ENCODE measurements around the gene KCNK4. TPM values are rescaled to one million over a fixed set of nuclear protein-coding genes. Genes with fewer than 3 reads are reported as not detected.
A peak's percentile ranks its signal among the peaks of the same experiment; 100 is the strongest.

Gene KCNK4
- total and polyA plus RNA-seq, 2 donors (not counting 3 experiments of a cell fraction or from before 2014, with no cell fraction given): 0.06 to 0.44 TPM

DNA sequence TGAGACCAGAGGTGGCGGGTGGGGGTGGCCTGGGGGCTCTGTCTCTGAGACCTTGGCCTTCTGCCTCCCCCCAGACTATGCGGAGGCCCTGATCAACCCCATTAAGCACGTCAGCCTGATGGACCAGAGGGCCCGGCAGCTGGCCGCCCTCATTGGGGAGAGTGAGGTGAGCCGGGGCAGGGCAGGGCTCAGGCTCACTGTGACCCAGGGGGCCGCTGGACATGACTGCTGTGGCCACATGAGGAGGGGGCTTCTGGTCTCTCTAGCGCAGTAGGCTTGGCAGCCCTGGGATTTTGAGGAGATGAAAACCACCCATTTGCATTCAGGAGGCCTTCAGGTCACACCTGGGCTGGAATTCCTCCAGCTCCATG is 27.2 kb upstream of the KCNK4 start:
- Histone ChIP-seq H3K4me2 (ENCODE audit: insufficient read depth, low read length) (no peak overlapping the region), H3K36me3 (ENCODE audit: control insufficient read depth in 2 of 2, extremely low read depth in 1 of 2, insufficient read depth in 2 of 2, low read length in 2 of 2) (peaks cover 15 to 32% of the 10 kb centered on the region in 2 experiments), H3K9ac (replicated peaks; ENCODE audit: extremely low read depth, insufficient read depth, low read length) (no peak overlapping the region), H3K9me3 (replicated peaks; ENCODE audit: control insufficient read depth, insufficient read depth, low read length) (no peaks in the 10 kb centered on the region), H3K4me3 (replicated peaks in 1 of 3; ENCODE audit: insufficient read depth in 1 of 3, low read depth in 1 of 3, low read length in 3 of 3) (no peak overlapping the region), H3K9me1 (replicated peaks; ENCODE audit: control insufficient read depth, extremely low read depth, insufficient read depth, low read length) (no peaks in the 10 kb centered on the region), H3K27ac (ENCODE audit: insufficient read depth, low read depth, low read length) (peak overlapping the region; percentile 83), H3K27me3 (ENCODE audit: control insufficient read depth in 2 of 2, insufficient read depth in 2 of 2, low read length in 2 of 2) (no peaks in the 10 kb centered on the region), H3K79me2 (ENCODE audit: control insufficient read depth, insufficient read depth, low read length) (no peaks in the 10 kb centered on the region), H2AFZ (ENCODE audit: low read depth, low read length) (no peak overlapping the region), H4K20me1 (replicated peaks; ENCODE audit: control insufficient read depth, extremely low read depth, insufficient read depth, low read length) (no peaks in the 10 kb centered on the region), H3K4me1 (ENCODE audit: control insufficient read depth, extremely low read depth, insufficient read depth, low read length) (peaks cover 42% of the 10 kb centered on the region)
- no peak for FAIRE-seq
- intact Hi-C loops (cut with micrococcal nuclease): loop anchor here (1.0 kb wide), 1 partner anchor 13 kb away; the partner anchor contains the start of gene PLCB3
- no TSS peak for BruUV-seq (replicated peaks)
- TF ChIP-seq, protein P1, sequence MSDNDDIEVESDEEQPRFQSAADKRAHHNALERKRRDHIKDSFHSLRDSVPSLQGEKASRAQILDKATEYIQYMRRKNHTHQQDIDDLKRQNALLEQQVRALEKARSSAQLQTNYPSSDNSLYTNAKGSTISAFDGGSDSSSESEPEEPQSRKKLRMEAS (IDR thresholded peaks at IDR 0.05; ENCODE audit: insufficient read depth, insufficient read length): no peak
- TF ChIP-seq FOS (IDR thresholded peaks at IDR 0.05; ENCODE audit: borderline replicate concordance, insufficient read depth, low read length): no peak
- TF ChIP-seq JUN (IDR thresholded peaks at IDR 0.05; ENCODE audit: borderline replicate concordance, insufficient read depth, insufficient read length, low read depth): no peak
- TF ChIP-seq EZH2 (IDR thresholded peaks at IDR 0.05; ENCODE audit: borderline replicate concordance, low read depth, low read length, severe bottlenecking): no peak
- no peak for TF ChIP-seq POLR2AphosphoS5 (IDR thresholded peaks at IDR 0.05; ENCODE audit: insufficient read depth, low read depth, low read length)
- no peak for TF ChIP-seq MYC (IDR thresholded peaks at IDR 0.05; ENCODE audit: low read depth, low read length)
- no peak for TF ChIP-seq POLR2A (IDR thresholded peaks at IDR 0.05; ENCODE audit: low read depth, low read length)
- no peak for TF ChIP-seq GATA2 (IDR thresholded peaks at IDR 0.05; ENCODE audit: insufficient read depth, insufficient read length, low read depth, low read length)
- TF ChIP-seq, protein P2, sequence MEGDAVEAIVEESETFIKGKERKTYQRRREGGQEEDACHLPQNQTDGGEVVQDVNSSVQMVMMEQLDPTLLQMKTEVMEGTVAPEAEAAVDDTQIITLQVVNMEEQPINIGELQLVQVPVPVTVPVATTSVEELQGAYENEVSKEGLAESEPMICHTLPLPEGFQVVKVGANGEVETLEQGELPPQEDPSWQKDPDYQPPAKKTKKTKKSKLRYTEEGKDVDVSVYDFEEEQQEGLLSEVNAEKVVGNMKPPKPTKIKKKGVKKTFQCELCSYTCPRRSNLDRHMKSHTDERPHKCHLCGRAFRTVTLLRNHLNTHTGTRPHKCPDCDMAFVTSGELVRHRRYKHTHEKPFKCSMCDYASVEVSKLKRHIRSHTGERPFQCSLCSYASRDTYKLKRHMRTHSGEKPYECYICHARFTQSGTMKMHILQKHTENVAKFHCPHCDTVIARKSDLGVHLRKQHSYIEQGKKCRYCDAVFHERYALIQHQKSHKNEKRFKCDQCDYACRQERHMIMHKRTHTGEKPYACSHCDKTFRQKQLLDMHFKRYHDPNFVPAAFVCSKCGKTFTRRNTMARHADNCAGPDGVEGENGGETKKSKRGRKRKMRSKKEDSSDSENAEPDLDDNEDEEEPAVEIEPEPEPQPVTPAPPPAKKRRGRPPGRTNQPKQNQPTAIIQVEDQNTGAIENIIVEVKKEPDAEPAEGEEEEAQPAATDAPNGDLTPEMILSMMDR (IDR thresholded peaks at IDR 0.05; ENCODE audit: extremely low read depth in 1 of 2, insufficient read depth in 1 of 2, low read depth in 1 of 2, low read length in 2 of 2): no peak
- POLR2A ChIA-PET: no interaction called here
- dilution Hi-C loops (cut with MboI; ENCODE audit: extremely low pct_ligation_motif_present, low sequenced_read_pairs): no loop called here
- CTCF ChIA-PET: interaction anchor here (0.9 to 2.7 kb wide), 5 partner anchors 13 to 91 kb away, joined by 3 to 24 read pairs (median 5); partner anchors contain the start of genes CATSPERZ and PLCB3
- no peak for DNase-seq (ENCODE audit: low read depth, low spot score)

Data from endothelial cell of umbilical vein (primary cell).